GM12878 (cell line): Measurements from ENCODE around the gene RAB28. TPM values are rescaled to one million over a fixed set of nuclear protein-coding genes. Genes with fewer than 3 reads are reported as not detected.

Experiments
- ATAC-seq: fragments of 200-7000 bp; cut with Tn5 transposase; 3 replicates; pipeline ENCODE4 v1.9.1; 2020; ENCODE audit warnings: mild to moderate bottlenecking, moderate library complexity
- BruUV-seq: library from RNA; stranded (reverse); fragments of 400-500 nt; replicated peaks from 2 replicates; lab custom pipeline; 2021; lab: Mats Ljungman, UMichigan
- CTCF ChIA-PET: fragments of 300-600 bp; sonication (Branson Sonifier 250); formaldehyde crosslinking; extraction: SDS; loops from one replicate; lab custom pipeline; 2021; ENCODE audit warnings: inconsistent platforms; lab: Yijun Ruan, JAX
- POLR2A ChIA-PET: fragments of 350-600 bp; formaldehyde crosslinking; extraction: SDS; loops from one replicate; lab custom pipeline; 2021; ENCODE audit warnings: inconsistent platforms; lab: Charles Lee
- RAD21 ChIA-PET: fragments of 300-600 bp; sonication (Branson Sonifier 250); formaldehyde crosslinking; loops from one replicate; lab custom pipeline; 2023; ENCODE audit warnings: antibody characterized with exemption; ENCODE audit not compliant: unreplicated experiment; lab: Charles Lee
- SMC1A ChIA-PET: fragments of 300-600 bp; sonication (Branson Sonifier 250); formaldehyde crosslinking; loops from one replicate; lab custom pipeline; 2023; ENCODE audit not compliant: unreplicated experiment, uncharacterized antibody; lab: Charles Lee
- DNase-seq: peaks from one replicate; pipeline ENCODE4 v3.0.0-alpha.2; 2011; ENCODE audit warnings: low read depth, low spot score
- FAIRE-seq: peaks from 3 replicates; lab custom pipeline; 2011; peaks lifted over from hg19 to GRCh38; lab: Jason Lieb, UNC
- H2AFZ ChIP-seq: 2 replicates; pipeline ENCODE4 v1.6.0; 2011; ENCODE audit warnings: low read depth, low read length, control low read depth; ENCODE audit not compliant: control insufficient read depth
- H3K27ac ChIP-seq: 2 replicates; pipeline ENCODE4 v1.5.1; 2011; ENCODE audit warnings: control low read depth; ENCODE audit not compliant: control insufficient read depth, insufficient read depth
- H3K27me3 ChIP-seq, 2 experiments: replicated peaks in 1 of 2; 2 replicates each; pipeline versions ENCODE4 v1.6.0 to v1.6.1; 2011; ENCODE audit warnings: low read length in 1 of 2; ENCODE audit not compliant: control insufficient read depth in 2 of 2, insufficient read depth in 2 of 2
- H3K36me3 ChIP-seq, 2 experiments: 2 replicates each; pipeline ENCODE4 v1.5.1; 2011; ENCODE audit warnings: low read length in 1 of 2; ENCODE audit not compliant: control insufficient read depth in 2 of 2, insufficient read depth in 2 of 2
- H3K4me1 ChIP-seq: 2 replicates; pipeline ENCODE4 v1.6.1; 2011; ENCODE audit warnings: mild to moderate bottlenecking, low read length, moderate library complexity, mixed read lengths; ENCODE audit not compliant: control insufficient read depth, insufficient read depth
- H3K4me2 ChIP-seq: 2 replicates; pipeline ENCODE4 v1.6.0; 2011; ENCODE audit warnings: control low read depth; ENCODE audit not compliant: control insufficient read depth, insufficient read depth
- H3K4me3 ChIP-seq: fragments of 200-600 bp; sonication (generic); 2 replicates; pipeline ENCODE4 v1.5.1; 2016
- H3K79me2 ChIP-seq: 2 replicates; pipeline ENCODE4 v1.6.0; 2011; ENCODE audit warnings: low read length; ENCODE audit not compliant: control insufficient read depth, insufficient read depth
- H3K9ac ChIP-seq: 2 replicates; pipeline ENCODE4 v1.8.0; 2011; ENCODE audit warnings: low read length, control low read depth, mixed read lengths; ENCODE audit not compliant: control insufficient read depth, insufficient read depth
- H3K9me3 ChIP-seq: replicated peaks from 3 replicates; pipeline ENCODE4 v1.5.1; 2011; ENCODE audit warnings: mild to moderate bottlenecking, low read length; ENCODE audit not compliant: control insufficient read depth, insufficient read depth
- H4K20me1 ChIP-seq: 2 replicates; pipeline ENCODE4 v1.6.0; 2011; ENCODE audit not compliant: control insufficient read depth, insufficient read depth
- ASH2L ChIP-seq: fragments of 300-600, 200-600 bp; sonication (generic); IDR thresholded peaks from 2 replicates; pipeline ENCODE4 v1.6.1; 2017; ENCODE audit warnings: low read depth, mild to moderate bottlenecking, borderline replicate concordance
- ATF2 ChIP-seq: IDR thresholded peaks from 2 replicates; pipeline ENCODE4 v1.6.1; 2012; ENCODE audit warnings: low read length, inconsistent platforms
- HDAC2 ChIP-seq: fragments of 200-600 bp; sonication (generic); IDR thresholded peaks from 2 replicates; pipeline ENCODE4 v1.6.1; 2017
- IRF3 ChIP-seq: fragments of 450-650 bp; IDR thresholded peaks from 2 replicates; pipeline ENCODE4 v1.6.1; 2014; ENCODE audit warnings: mild to moderate bottlenecking
- MTA3 ChIP-seq: IDR thresholded peaks from 2 replicates; pipeline ENCODE4 v1.6.1; 2012; ENCODE audit warnings: low read length, inconsistent platforms, borderline replicate concordance
- RELA ChIP-seq: fragments of 450-650 bp; IDR thresholded peaks from 2 replicates; pipeline ENCODE4 v1.8.0; 2014; ENCODE audit warnings: borderline replicate concordance; ENCODE audit not compliant: partially characterized antibody
- RELB ChIP-seq: fragments of 450-650 bp; IDR thresholded peaks from 2 replicates; pipeline ENCODE4 v1.6.1; 2017; ENCODE audit warnings: low read depth, mild to moderate bottlenecking, moderate library complexity
- SKIL ChIP-seq: fragments of 450-650 bp; IDR thresholded peaks from 2 replicates; pipeline ENCODE4 v1.6.1; 2017; ENCODE audit warnings: mild to moderate bottlenecking, low read depth, inconsistent platforms; ENCODE audit not compliant: poor library complexity, severe bottlenecking
- STAT1 ChIP-seq: fragments of 450-650 bp; conservative IDR thresholded peaks from 2 replicates; pipeline ENCODE4 v1.6.1; 2014; ENCODE audit warnings: antibody characterized with exemption, mild to moderate bottlenecking
- WGBS: methylation state at CpG from one replicate; pipeline ENCODE4 v1.1.6; 2016; ENCODE audit warnings: low lambda C conversion rate; ENCODE audit not compliant: insufficient replicate concordance, insufficient coverage; ENCODE audit errors: missing lambda C conversion rate; 5-methylcytosine and 5-hydroxymethylcytosine counted together
- in situ Hi-C: fragments of 300-500 bp; cut with MboI; formaldehyde crosslinking; loops from 9 replicates; pipeline ENCODE4 v1.14.3; 2018; ENCODE audit warnings: mixed read lengths
- intact Hi-C: fragments of 100-400 bp; cut with micrococcal nuclease; formaldehyde crosslinking; loops from one replicate; pipeline ENCODE4 v1.14.2; 2022; ENCODE audit not compliant: unreplicated experiment
- polyA plus RNA-seq, 11 experiments: library from polyadenylated mRNA; depleted of rRNA in 4 of 11; unstranded in 6 of 11; stranded (reverse) in 5 of 11; fragments of >200 nt; fragmentation: Nextera tagmentation in 4 of 11; fragmentation: Illumina TruSeq in 1 of 11; extraction: Ambion mirVana in 4 of 11; extraction: Trizol in 1 of 11; gene quantifications; 1 replicate in 1 of 11; 2 replicates in 10 of 11; pipeline versions ENCODE4 v1.2.1 to v1.2.3, GENCODE V29; 2011 to 2016; ENCODE audit warnings: inconsistent platforms in 2 of 11, missing spikeins in 2 of 11, low read depth in 1 of 11
- total RNA-seq, 4 experiments: library from RNA; depleted of rRNA in 3 of 4; stranded (reverse); fragments of >200 nt in 3 of 4; fragmentation: Illumina TruSeq in 1 of 4; extraction: Trizol in 1 of 4; gene quantifications; 2 replicates each; pipeline versions ENCODE4 v1.2.1 to v1.2.3, GENCODE V29; 2013 to 2021

The RAB28 gene
- total and polyA plus RNA-seq, 10 of the 15 experiments (the other 5 are each of a cell fraction or from before 2014, with no cell fraction given), result 5.8 to 29.3 (median 16.9) TPM

- TF ChIP-seq SKIL, result no peak
Observed at GRCh38 chr4:13527192-13527980, 43.2 kb upstream of the RAB28 start (continued).

GRCh38 chr4:13526658-13527057 is 42.5 kb upstream of the RAB28 start:
- TF ChIP-seq MTA3 (no peak), IRF3 (no peak), RELA (no peak), HDAC2 (no peak), RELB (no peak), STAT1 (no peak), ASH2L (no peak), ATF2 (no peak)
- CTCF ChIA-PET, result no interaction called here

More at GRCh38 chr4:13526658-13527057, 42.5 kb upstream of the RAB28 start:
- Histone ChIP-seq H4K20me1 (no peaks in the 10 kb centered on the region), H2AFZ (no peak overlapping the region), H3K4me3 (no peak overlapping the region), H3K9me3 (peaks cover 10% of the 10 kb centered on the region), H3K4me1 (peaks cover 14% of the 10 kb centered on the region), H3K36me3 (no peaks in the 10 kb centered on the region), H3K4me2 (no peak overlapping the region), H3K27me3 (peaks cover 10 to 12% of the 10 kb centered on the region in 2 experiments), H3K79me2 (no peaks in the 10 kb centered on the region), H3K27ac (no peak overlapping the region), H3K9ac (no peak overlapping the region)
- ChIA-PET RAD21 (no interaction called here), SMC1A (interaction anchor here (1.0 to 1.8 kb wide), 3 partner anchors 9 to 31 kb away, joined by 3 to 4 read pairs (median 3); no protein-coding TSS in a partner anchor), POLR2A (no interaction called here)
- intact Hi-C loops (loop anchor here (5.0 kb wide), 1 partner anchor 599 kb away; no protein-coding TSS in a partner anchor), in situ Hi-C loops (loop anchor here (25.0 kb wide), 1 partner anchor 1764 kb away; no protein-coding TSS in a partner anchor)
- no peak for ATAC-seq
- no peak for FAIRE-seq
- DNase-seq, result no peak
- 89% methylated on average over 3 of the region's 3 CpGs for WGBS
- no TSS peak for BruUV-seq
